K562 (cell line): ENCODE results near the gene FAM83D. TPM values are rescaled to one million over a fixed set of nuclear protein-coding genes. Genes with fewer than 3 reads are reported as not detected.

Experiments used
- ATAC-seq: fragments of 200-7000 bp; cut with Tn5 transposase; 3 replicates; pipeline ENCODE4 v1.9.1; 2020; ENCODE audit warnings: moderate library complexity
- BruUV-seq: library from RNA; stranded (reverse); fragments of 400-500 nt; replicated peaks from 2 replicates; lab custom pipeline; 2021; lab: Mats Ljungman, UMichigan
- CTCF ChIA-PET: fragments of 300-600 bp; formaldehyde crosslinking; extraction: SDS; loops from one replicate; lab custom pipeline; 2021; ENCODE audit warnings: low intra/inter-chr PET ratio; lab: Yijun Ruan, JAX
- POLR2A ChIA-PET: fragments of 300-600, 350-650 bp; sonication (Branson Sonifier 250); formaldehyde crosslinking; extraction: SDS; loops from one replicate; lab custom pipeline; 2021; ENCODE audit warnings: antibody characterized with exemption, inconsistent platforms; lab: Yijun Ruan, JAX
- DNase-seq, 4 experiments: peaks; one replicate each; pipeline versions ENCODE4 v3.0.0 to v3.0.0-alpha.2; 2011 to 2018; ENCODE audit warnings: low spot score in 3 of 4, mixed read lengths in 3 of 4; ENCODE audit errors: extremely low read depth in 1 of 4
- FAIRE-seq: peaks from 2 replicates; lab custom pipeline; 2011; peaks lifted over from hg19 to GRCh38; lab: Jason Lieb, UNC
- H2AFZ ChIP-seq: 2 replicates; pipeline ENCODE4 v1.6.0; 2011; ENCODE audit warnings: low read depth, low read length, control low read depth, inconsistent platforms
- H3K27ac ChIP-seq: fragments of 200-600 bp; 3 replicates; pipeline ENCODE4 v1.8.0; 2011; ENCODE audit warnings: low read depth, mild to moderate bottlenecking, control low read depth, inconsistent platforms, low read length, moderate library complexity, mixed read lengths; ENCODE audit errors: extremely low read depth
- H3K27me3 ChIP-seq, 2 experiments: fragments of 300-600 bp in 1 of 2; 2 replicates in 1 of 2; 3 replicates in 1 of 2; pipeline versions ENCODE4 v1.6.0 to v1.8.0; 2011; ENCODE audit warnings: inconsistent platforms in 2 of 2, low read length in 2 of 2, mild to moderate bottlenecking in 1 of 2, mixed read lengths in 1 of 2, moderate library complexity in 1 of 2; ENCODE audit not compliant: control insufficient read depth in 2 of 2, insufficient read depth in 2 of 2
- H3K36me3 ChIP-seq: fragments of 300-600 bp; 3 replicates; pipeline ENCODE4 v1.8.0; 2011; ENCODE audit warnings: mild to moderate bottlenecking, low read length, inconsistent platforms; ENCODE audit not compliant: control insufficient read depth, insufficient read depth
- H3K4me1 ChIP-seq, 2 experiments: fragments of 200-600 bp in 1 of 2; replicated peaks in 1 of 2; 2 replicates in 1 of 2; 3 replicates in 1 of 2; pipeline versions ENCODE4 v1.5.1 to v1.8.0; 2011; ENCODE audit warnings: inconsistent platforms in 2 of 2, low read length in 2 of 2, mild to moderate bottlenecking in 1 of 2, mixed read lengths in 1 of 2, moderate library complexity in 1 of 2; ENCODE audit not compliant: control insufficient read depth in 2 of 2, insufficient read depth in 2 of 2
- H3K4me2 ChIP-seq: 2 replicates; pipeline ENCODE4 v1.6.1; 2011; ENCODE audit warnings: low read length, control low read depth, inconsistent platforms, mixed read lengths; ENCODE audit not compliant: insufficient read depth
- H3K4me3 ChIP-seq: fragments of 200-600 bp; sonication (generic), shearing (Covaris generic); 2 replicates; pipeline ENCODE4 v1.5.1; 2016; ENCODE audit warnings: control low read depth, inconsistent platforms
- H3K79me2 ChIP-seq: fragments of 200-600 bp; 3 replicates; pipeline ENCODE4 v1.8.0; 2011; ENCODE audit warnings: low read length, inconsistent platforms; ENCODE audit not compliant: control insufficient read depth, insufficient read depth
- H3K9ac ChIP-seq, 2 experiments: 2 replicates each; pipeline versions ENCODE4 v1.6.0 to v1.6.1; 2011; ENCODE audit warnings: low read depth in 2 of 2, low read length in 2 of 2, control low read depth in 1 of 2, inconsistent platforms in 1 of 2, mild to moderate bottlenecking in 1 of 2, mixed read lengths in 1 of 2; ENCODE audit not compliant: insufficient read depth in 1 of 2
- H3K9me1 ChIP-seq: one replicate; pipeline ENCODE4 v1.6.0; 2011; ENCODE audit warnings: inconsistent platforms, mild to moderate bottlenecking, low read length, moderate library complexity; ENCODE audit not compliant: control insufficient read depth, insufficient read depth
- H3K9me3 ChIP-seq: replicated peaks from 2 replicates; pipeline ENCODE4 v1.5.1; 2011; ENCODE audit warnings: low read depth, low read length, inconsistent platforms; ENCODE audit not compliant: control insufficient read depth, insufficient read depth
- H4K20me1 ChIP-seq: replicated peaks from 2 replicates; pipeline ENCODE4 v1.6.1; 2011; ENCODE audit warnings: low read length, inconsistent platforms, mixed read lengths; ENCODE audit not compliant: control insufficient read depth, insufficient read depth
- ELF2 ChIP-seq: fragments of 250-450 bp; sonication (Bioruptor Pico); IDR thresholded peaks from 2 replicates; pipeline ENCODE4 v1.5.0; 2021; ENCODE audit warnings: mild to moderate bottlenecking
- ESRRB ChIP-seq: fragments of 250-450 bp; sonication (Bioruptor Pico); IDR thresholded peaks from 2 replicates; pipeline ENCODE4 v1.5.0; 2020; ENCODE audit warnings: mild to moderate bottlenecking, moderate library complexity, borderline replicate concordance
- HDAC8 ChIP-seq: fragments of 450-650 bp; IDR thresholded peaks from 2 replicates; pipeline ENCODE4 v1.6.1; 2016; ENCODE audit warnings: mild to moderate bottlenecking, missing genetic modification characterization, moderate library complexity, missing compliant biosample characterization
- HSF4 ChIP-seq: fragments of 250-450 bp; sonication (Bioruptor Pico); IDR thresholded peaks from 2 replicates; pipeline ENCODE4 v2.1.2; 2022; ENCODE audit warnings: mild to moderate bottlenecking, moderate library complexity, borderline replicate concordance
- NFIX ChIP-seq: fragments of 250-450 bp; sonication (Bioruptor Pico); IDR thresholded peaks from 2 replicates; pipeline ENCODE4 v1.4.0; 2020; ENCODE audit warnings: low read depth, mild to moderate bottlenecking, moderate library complexity
- POLR2A ChIP-seq: fragments of 450-650 bp; conservative IDR thresholded peaks from 2 replicates; pipeline ENCODE4 v1.6.1; 2016
- SAP30 ChIP-seq: fragments of 200-600 bp; sonication (generic); IDR thresholded peaks from 2 replicates; pipeline ENCODE4 v1.6.1; 2012; ENCODE audit warnings: borderline replicate concordance, low read depth, mild to moderate bottlenecking, moderate library complexity, low read length, control low read depth, inconsistent platforms; ENCODE audit not compliant: insufficient read depth, poor library complexity, severe bottlenecking
- ZNF740 ChIP-seq, 3 experiments: fragments of 200-800 bp in 1 of 3; sonication (Bioruptor generic) in 1 of 3; sonication (generic) in 1 of 3; formaldehyde crosslinking in 1 of 3; IDR thresholded peaks; 2 replicates each; pipeline versions ENCODE4 v1.6.1 to v1.8.0; 2016 to 2022; ENCODE audit warnings: mild to moderate bottlenecking in 2 of 3, missing compliant biosample characterization in 2 of 3, missing genetic modification characterization in 2 of 3, missing genetic modification reagents in 1 of 3
- WGBS: fragments of 100-300 bp; shearing (Covaris generic); methylation state at CpG from one replicate; pipeline ENCODE4 v1.1.6; 2016; ENCODE audit warnings: low coverage, mixed read lengths; ENCODE audit not compliant: insufficient coverage; ENCODE audit errors: missing lambda C conversion rate; 5-methylcytosine and 5-hydroxymethylcytosine counted together
- in situ Hi-C: fragments of 300-500 bp; cut with MboI; formaldehyde crosslinking; loops from 4 replicates; pipeline ENCODE4 v1.15.0; 2018; ENCODE audit warnings: inconsistent platforms, mixed read lengths
- intact Hi-C: fragments of 100-400 bp; cut with micrococcal nuclease; formaldehyde crosslinking; loops from 2 replicates; pipeline ENCODE4 v1.14.2; 2022
- polyA plus RNA-seq, 8 experiments: library from polyadenylated mRNA; depleted of rRNA in 4 of 8; stranded (reverse) in 5 of 8; unstranded in 3 of 8; fragments of >200 nt; fragmentation: Nextera tagmentation in 2 of 8; fragmentation: Illumina TruSeq in 1 of 8; extraction: Ambion mirVana in 2 of 8; extraction: Trizol in 1 of 8; gene quantifications; 2 replicates each; pipeline versions ENCODE4 v1.2.1 to v1.2.3, GENCODE V29; 2011 to 2014; ENCODE audit warnings: inconsistent platforms in 1 of 8, missing spikeins in 1 of 8
- total RNA-seq, 7 experiments: library from RNA; depleted of rRNA in 6 of 7; stranded (reverse); fragments of >200 nt in 6 of 7; fragmentation: Illumina TruSeq in 2 of 7; extraction: Trizol in 2 of 7; gene quantifications; 2 replicates each; pipeline versions ENCODE4 v1.2.1 to v1.2.3, GENCODE V29; 2011 to 2021; ENCODE audit warnings: low replicate concordance in 1 of 7

Gene FAM83D
- total and polyA plus RNA-seq, 9 of the 15 experiments (the other 6 are each of a cell fraction or from before 2014, with no cell fraction given): 8.2 to 66.1 (median 43.5) TPM

GRCh38 chr20:38905375-38905774 is 20.8 kb upstream of the FAM83D start:
- Histone ChIP-seq H3K9ac (no peak overlapping the region), H3K79me2 (no peaks in the 10 kb centered on the region), H3K27ac (no peak overlapping the region), H3K36me3 (no peaks in the 10 kb centered on the region), H4K20me1 (no peaks in the 10 kb centered on the region), H3K4me2 (no peak overlapping the region), H3K9me3 (0 out of 2 replicates have a peak, but pooled peaks cover 5% of the 10 kb centered on the region), H2AFZ (no peak overlapping the region), H3K27me3 (peaks cover 0 to 15% of the 10 kb centered on the region in 2 experiments; a peak in 1 of 5 replicates), H3K4me1 (no peaks in the 10 kb centered on the region), H3K9me1 (no peaks in the 10 kb centered on the region), H3K4me3 (no peak overlapping the region)
- DNase-seq (no peak), ATAC-seq (no peak), FAIRE-seq (no peak)
- in situ Hi-C loops (no loop called here), intact Hi-C loops (no loop called here)
- TF ChIP-seq HDAC8 (no peak), HSF4 (CRISPR knock-in tag) (no peak), ESRRB (CRISPR knock-in tag) (no peak), SAP30 (no peak), NFIX (CRISPR knock-in tag) (no peak), POLR2A (no peak), ELF2 (CRISPR knock-in tag) (no peak), ZNF740 (CRISPR knock-in tag; IDR thresholded peaks at IDR 0.05) (no peak), ZNF740 (tag; IDR thresholded peaks at IDR 0.05) (no peak)
- CTCF ChIA-PET: no interaction called here
- BruUV-seq: no TSS peak
- 0% methylated on average over 1 of the region's 1 CpG for WGBS
- POLR2A ChIA-PET: interaction anchor here (0.6 to 1.6 kb wide), 3 partner anchors 12 to 1115 kb away, joined by 3 to 4 read pairs (median 3); no protein-coding TSS in a partner anchor
